Psoas muscle (tissue), 8 donors: ENCODE data around the gene MID2. TPM values are rescaled to one million over a fixed set of nuclear protein-coding genes. Genes with fewer than 3 reads are reported as not detected.

Source experiments
- ATAC-seq, 4 donors: fragments of 200-7000 bp; cut with Tn5 transposase; one replicate each; pipeline ENCODE4 v1.9.1; 2020; ENCODE audit warnings: moderate library complexity in 3 of 4, mild to moderate bottlenecking in 2 of 4
- DNase-seq, 2 donors: peaks; one replicate each; pipeline ENCODE4 v3.0.0-alpha.2; 2020
- H3K27ac ChIP-seq: fragments of 200-600 bp; one replicate; pipeline ENCODE4 v1.8.0; 2022
- H3K27me3 ChIP-seq, 3 donors: fragments of 200-600 bp in 1 of 3; one replicate each; pipeline versions ENCODE4 v1.6.1 to v1.8.0; 2013 to 2022; ENCODE audit warnings: low read length in 2 of 3, mild to moderate bottlenecking in 2 of 3, moderate library complexity in 1 of 3; ENCODE audit not compliant: insufficient read depth in 3 of 3
- H3K36me3 ChIP-seq, 2 donors: fragments of 200-600 bp in 1 of 2; one replicate each; pipeline versions ENCODE4 v1.6.1 to v1.8.0; 2013 to 2022; ENCODE audit warnings: low read depth in 1 of 2, mild to moderate bottlenecking in 1 of 2, moderate library complexity in 1 of 2; ENCODE audit not compliant: insufficient read depth in 1 of 2
- H3K4me1 ChIP-seq: fragments of 200-600 bp; one replicate; pipeline ENCODE4 v1.8.0; 2022
- H3K4me3 ChIP-seq: fragments of 200-600 bp; one replicate; pipeline ENCODE4 v1.8.0; 2022; ENCODE audit warnings: mild to moderate bottlenecking
- H3K9me3 ChIP-seq: fragments of 200-600 bp; one replicate; pipeline ENCODE4 v1.8.0; 2022
- WGBS, 3 donors: extraction: QIAGEN DNeasy Blood & Tissue Kit; methylation state at CpG; one replicate each; pipeline versions ENCODE4 v1.1.6 to v1.1.7; 2013; 5-methylcytosine and 5-hydroxymethylcytosine counted together
- intact Hi-C, 2 donors: fragments of 100-400 bp; cut with DNase I; formaldehyde crosslinking; loops; one replicate each; pipeline versions ENCODE4 v1.11.0 to v1.14.2; 2022
- polyA plus RNA-seq, 3 donors: library from polyadenylated mRNA; stranded (reverse); fragments of 200-250 nt; gene quantifications; one replicate each; pipeline ENCODE4 v1.2.3, GENCODE V29; 2013
- total RNA-seq, 4 donors: library from RNA; stranded (reverse); fragmentation: NEBNext Ultra II Directional in 2 of 4; extraction: Animal tissue kit (Norgen Biotek cat#: 25700) in 2 of 4; gene quantifications; one replicate each; pipeline versions ENCODE4 v1.2.1 to v1.2.4, GENCODE V29; 2021 to 2023
- TF ChIP-seq, protein P1 (sequence below): fragments of 200-600 bp; IDR thresholded peaks from one replicate; pipeline ENCODE4 v1.8.0; 2022; ENCODE audit warnings: antibody characterized with exemption
- donor health status: healthy with polysubstance abuse.
- donor health status: DM: no; HTN: no; CAD: no; lungs with moderate emphysema.
- donor health status: Bipolar disorder and iron deficiency.
- donor health status: healthy.
- donor health status: DM: yes; HTN: yes; CAD: no.
- donor health status: DM: no; HTN: no; CAD: no.
- donor health status: DM: no; HTN: no; CAD: no.
- donor health status: DM: yes; HTN: yes; CAD: no.

MID2 gene
- total and polyA plus RNA-seq, 7 donors = 4.8 to 21.6 (median 18.6) TPM

GRCh38 chrX:107827852-107828251, 2.2 kb downstream of the MID2 start:
- ATAC-seq = no peak
- no peaks in the 10 kb centered on the region for H3K36me3 ChIP-seq
- no peaks in the 10 kb centered on the region for H3K9me3 ChIP-seq
- DNase-seq = no peak
- peak overlapping the region; percentile 73 for H3K4me3 ChIP-seq
- peak overlapping the region; percentile 90 for H3K27ac ChIP-seq
- 58 to 78% (median 68%) methylated on average over 4 of the region's 4 CpGs for whole genome bisulfite sequencing, 3 donors
- H3K4me1 ChIP-seq = peaks cover 12% of the 10 kb centered on the region
- intact Hi-C loops = no loop called here
- H3K27me3 ChIP-seq = peaks cover 0 to 20% (median 0%) of the 10 kb centered on the region in 3 donors
- TF ChIP-seq, protein P1, sequence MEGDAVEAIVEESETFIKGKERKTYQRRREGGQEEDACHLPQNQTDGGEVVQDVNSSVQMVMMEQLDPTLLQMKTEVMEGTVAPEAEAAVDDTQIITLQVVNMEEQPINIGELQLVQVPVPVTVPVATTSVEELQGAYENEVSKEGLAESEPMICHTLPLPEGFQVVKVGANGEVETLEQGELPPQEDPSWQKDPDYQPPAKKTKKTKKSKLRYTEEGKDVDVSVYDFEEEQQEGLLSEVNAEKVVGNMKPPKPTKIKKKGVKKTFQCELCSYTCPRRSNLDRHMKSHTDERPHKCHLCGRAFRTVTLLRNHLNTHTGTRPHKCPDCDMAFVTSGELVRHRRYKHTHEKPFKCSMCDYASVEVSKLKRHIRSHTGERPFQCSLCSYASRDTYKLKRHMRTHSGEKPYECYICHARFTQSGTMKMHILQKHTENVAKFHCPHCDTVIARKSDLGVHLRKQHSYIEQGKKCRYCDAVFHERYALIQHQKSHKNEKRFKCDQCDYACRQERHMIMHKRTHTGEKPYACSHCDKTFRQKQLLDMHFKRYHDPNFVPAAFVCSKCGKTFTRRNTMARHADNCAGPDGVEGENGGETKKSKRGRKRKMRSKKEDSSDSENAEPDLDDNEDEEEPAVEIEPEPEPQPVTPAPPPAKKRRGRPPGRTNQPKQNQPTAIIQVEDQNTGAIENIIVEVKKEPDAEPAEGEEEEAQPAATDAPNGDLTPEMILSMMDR = no peak

DNA sequence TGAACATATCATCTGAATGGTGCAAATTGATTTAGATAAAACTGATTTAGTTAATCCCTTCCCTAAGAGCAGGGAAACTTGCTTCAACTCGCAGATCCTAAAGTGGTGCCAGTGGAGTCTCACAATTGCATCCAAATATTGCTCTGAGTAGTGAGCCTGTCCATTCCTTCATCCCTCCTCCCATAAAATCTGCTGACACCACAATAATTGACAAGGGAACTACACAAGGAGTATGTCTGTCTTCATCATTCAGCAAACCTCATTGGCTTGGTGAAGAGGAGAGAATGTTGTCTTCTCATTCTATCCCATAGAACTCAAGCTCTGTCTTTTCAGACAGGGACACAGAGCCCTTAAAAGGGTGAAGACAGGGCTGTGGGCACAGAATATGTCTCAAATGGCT, 4.2 kb downstream of the MID2 start:
- no peak for ATAC-seq
- WGBS, 3 donors = 30 to 73% (median 66%) methylated on average over 1 of the region's 1 CpG
- peaks cover 0 to 19% (median 0%) of the 10 kb centered on the region in 3 donors for H3K27me3 ChIP-seq
- TF ChIP-seq, protein P1 = no peak
- no peaks in the 10 kb centered on the region for H3K36me3 ChIP-seq
- no peak for DNase-seq
- H3K4me3 ChIP-seq = no peak overlapping the region
- peaks cover 15% of the 10 kb centered on the region for H3K4me1 ChIP-seq
- H3K9me3 ChIP-seq = no peaks in the 10 kb centered on the region
- no peak overlapping the region for H3K27ac ChIP-seq
- intact Hi-C loops = no loop called here

DNA sequence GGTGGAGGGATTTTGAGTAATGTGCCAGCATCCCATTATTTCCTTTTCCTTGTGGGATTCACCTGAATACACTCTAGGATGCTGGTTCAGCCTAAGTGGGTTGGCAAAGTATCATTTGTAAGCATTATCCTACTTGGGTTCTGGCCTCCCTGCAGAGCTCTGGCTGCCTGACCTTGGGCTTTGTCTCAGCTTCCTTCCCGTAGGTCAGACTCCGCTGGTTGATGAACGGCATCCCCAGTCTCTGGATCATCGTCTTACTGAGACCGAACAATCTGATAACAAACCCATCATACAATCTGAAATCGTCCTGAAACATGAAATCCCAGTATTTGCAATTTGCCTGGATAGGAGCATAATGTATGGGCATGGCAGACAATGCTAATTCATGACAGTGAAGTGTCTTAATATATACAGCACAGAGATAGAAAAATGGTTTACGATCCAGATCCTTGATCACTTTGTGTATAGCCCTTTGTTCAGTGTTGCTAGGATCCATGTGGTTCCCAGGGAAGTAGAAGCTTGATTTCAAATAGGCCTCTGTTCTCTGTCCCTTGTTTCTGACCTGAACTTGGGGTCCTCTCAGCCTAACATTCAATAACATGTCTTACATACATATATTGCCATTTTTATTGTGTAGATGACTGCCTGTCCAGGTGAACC, 5.5 kb downstream of the MID2 start:
- H3K27me3 ChIP-seq = peaks cover 0 to 20% (median 0%) of the 10 kb centered on the region in 3 donors
- no peak overlapping the region for H3K4me3 ChIP-seq
- DNase-seq (no peak), ATAC-seq (no peak)
- H3K4me1 ChIP-seq = peaks cover 15% of the 10 kb centered on the region
- no peaks in the 10 kb centered on the region for H3K36me3 ChIP-seq
- intact Hi-C loops = no loop called here
- TF ChIP-seq, protein P1 = no peak
- WGBS, 3 donors = 59 to 71% (median 61%) methylated on average over 7 of the region's 7 CpGs
- no peaks in the 10 kb centered on the region for H3K9me3 ChIP-seq
- H3K27ac ChIP-seq = no peak overlapping the region

DNA sequence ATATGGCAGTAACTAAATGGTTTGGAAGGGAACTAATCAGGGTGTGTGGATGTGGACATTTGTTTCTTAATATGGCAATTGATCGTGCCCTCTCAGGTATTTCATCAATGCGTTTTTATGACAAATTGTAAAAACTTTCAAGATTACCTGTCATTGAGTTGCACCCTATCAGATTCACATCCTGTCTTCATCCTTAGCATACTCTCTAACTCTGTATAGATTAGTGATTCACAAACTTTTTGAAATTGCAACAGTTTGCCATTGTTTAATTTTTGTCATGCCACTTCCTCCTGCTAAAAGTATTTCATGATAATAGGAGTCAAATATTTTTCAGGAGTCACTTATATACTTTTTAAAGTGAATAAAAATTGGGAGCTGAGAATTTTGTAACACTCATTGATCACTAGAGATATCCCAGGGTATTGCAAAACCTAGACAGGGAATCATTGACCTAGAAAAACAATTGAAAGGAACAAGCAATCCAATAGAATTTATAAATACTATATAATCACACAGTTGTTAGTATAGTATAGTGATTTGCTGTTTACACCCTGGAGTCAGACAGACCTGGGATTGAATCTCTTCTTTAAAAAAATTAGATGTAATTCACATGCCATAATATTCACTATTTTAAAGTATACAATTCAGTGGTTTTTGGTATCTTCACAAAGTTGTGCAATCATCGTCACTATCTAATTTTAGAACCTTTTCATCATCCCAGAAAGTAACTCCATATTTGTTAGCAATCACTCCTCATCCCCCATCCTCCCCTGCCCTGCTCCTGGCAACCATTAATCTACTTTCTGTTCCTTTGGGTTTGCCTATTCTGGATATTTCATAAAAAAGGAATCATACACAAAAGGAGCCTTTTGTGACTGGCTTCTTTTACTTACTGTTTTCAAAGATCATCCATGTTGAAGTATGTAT, 8.9 kb downstream of the MID2 start:
- no peaks in the 10 kb centered on the region for H3K9me3 ChIP-seq
- 67 to 81% (median 72%) methylated on average over 3 of the region's 3 CpGs for WGBS, 3 donors
- H3K27me3 ChIP-seq = peaks cover 0 to 9% (median 0%) of the 10 kb centered on the region in 3 donors
- peaks cover 5% of the 10 kb centered on the region for H3K4me1 ChIP-seq
- TF ChIP-seq, protein P1 = no peak
- no peak for DNase-seq
- H3K36me3 ChIP-seq = no peaks in the 10 kb centered on the region
- ATAC-seq = no peak
- H3K4me3 ChIP-seq = no peak overlapping the region
- intact Hi-C loops = no loop called here
- no peak overlapping the region for H3K27ac ChIP-seq
